PFSK-1 (cell line): Measurements from ENCODE around the gene RNF125.

Experiments
- FOXP2 ChIP-seq: optimal IDR thresholded peaks from 2 replicates; pipeline ENCODE3; 2011; ENCODE audit warnings: borderline replicate concordance, control low read depth, inconsistent platforms; ENCODE audit not compliant: insufficient read depth; ENCODE audit errors: extremely low read length, extremely low read depth
- POLR2AphosphoS5 ChIP-seq: IDR thresholded peaks from 2 replicates; pipeline ENCODE4 v1.6.1; 2012; ENCODE audit warnings: low read depth, mild to moderate bottlenecking, control low read depth, low read length, moderate library complexity
- REST ChIP-seq, 2 experiments: IDR thresholded peaks; 2 replicates each; pipeline versions ENCODE4 v1.6.1 to v1.8.0; 2011 to 2012; ENCODE audit warnings: low read depth in 2 of 2, low read length in 2 of 2, control low read depth in 1 of 2, inconsistent platforms in 1 of 2, mild to moderate bottlenecking in 1 of 2, moderate library complexity in 1 of 2; ENCODE audit not compliant: insufficient read depth in 1 of 2
- SIN3A ChIP-seq: IDR thresholded peaks from 2 replicates; pipeline ENCODE4 v1.6.1; 2012; ENCODE audit warnings: mild to moderate bottlenecking, low read length, moderate library complexity, borderline replicate concordance; ENCODE audit not compliant: insufficient read depth
- TAF1 ChIP-seq: IDR thresholded peaks from 2 replicates; pipeline ENCODE4 v1.6.1; 2012; ENCODE audit warnings: low read length, control low read depth, borderline replicate concordance; ENCODE audit not compliant: insufficient read depth

GRCh38 chr18:32074206-32074605, 55.6 kb downstream of the RNF125 start:
- TF ChIP-seq TAF1, result no peak
- no peak for TF ChIP-seq POLR2AphosphoS5
- TF ChIP-seq REST (IDR thresholded peaks at IDR 0.05; ENCODE audit: insufficient read depth in 1 of 2, low read depth in 2 of 2, low read length in 2 of 2), result no peak
- TF ChIP-seq SIN3A, result no peak
- TF ChIP-seq FOXP2, result no peak
